Mammary epithelial cell (primary cell): ENCODE results near the gene KRTAP5-8.

Experiments
- CTCF ChIP-seq, 2 donors: IDR thresholded peaks in 1 of 2; conservative IDR thresholded peaks in 1 of 2; 2 replicates each; pipeline ENCODE4 v1.5.1; 2011 to 2012; ENCODE audit warnings: inconsistent platforms in 2 of 2, low read length in 2 of 2, mild to moderate bottlenecking in 2 of 2, control low read depth in 1 of 2, low read depth in 1 of 2; ENCODE audit not compliant: insufficient read depth in 1 of 2; ENCODE audit errors: extremely low read depth in 1 of 2
- EZH2 ChIP-seq: IDR thresholded peaks from 2 replicates; pipeline ENCODE4 v1.6.1; 2012; ENCODE audit warnings: low read length, inconsistent platforms, borderline replicate concordance

- no peak for TF ChIP-seq CTCF (conservative IDR thresholded peaks at IDR 0.05 in 1 of 2, IDR thresholded peaks at IDR 0.05 in 1 of 2; ENCODE audit: extremely low read depth in 1 of 2, insufficient read depth in 1 of 2, low read depth in 1 of 2, low read length in 2 of 2)
- no peak for TF ChIP-seq EZH2
Measured at GRCh38 chr11:71566081-71566620, 28.3 kb downstream of the KRTAP5-8 start.
